HG03060 (cell line): ENCODE data around the gene ETV6.

Experiments used
- ATAC-seq: cut with Tn5 transposase; IDR thresholded peaks from one replicate; pipeline ENCODE4 v1.9.1; 2021; ENCODE audit warnings: low read depth, moderate number of reproducible peaks; ENCODE audit not compliant: unreplicated experiment

Gene ETV6

GRCh38 chr12:11754256-11754655, 104.8 kb downstream of the ETV6 start:
- no peak for ATAC-seq

- no peak for ATAC-seq
Measured at GRCh38 chr12:11755302-11755930, 105.9 kb downstream of the ETV6 start.

GRCh38 chr12:11756022-11756421, 106.5 kb downstream of the ETV6 start:
- no peak for ATAC-seq

GRCh38 chr12:11756523-11756922, 107.0 kb downstream of the ETV6 start:
- no peak for ATAC-seq

- ATAC-seq, result no peak
Measured at GRCh38 chr12:11757095-11757494, 107.6 kb downstream of the ETV6 start.

- no peak for ATAC-seq
Measured at GRCh38 chr12:11757531-11757930, 108.1 kb downstream of the ETV6 start.

GRCh38 chr12:11758087-11758486, 108.6 kb downstream of the ETV6 start:
- no peak for ATAC-seq

GRCh38 chr12:11758510-11759493, 109.3 kb downstream of the ETV6 start:
- no peak for ATAC-seq

- no peak for ATAC-seq
Measured at GRCh38 chr12:11759494-11759878, 110.0 kb downstream of the ETV6 start.

GRCh38 chr12:11759899-11760298, 110.4 kb downstream of the ETV6 start:
- ATAC-seq, result no peak

GRCh38 chr12:11761869-11762567, 112.5 kb downstream of the ETV6 start:
- ATAC-seq, result peak; percentile 50

- ATAC-seq, result no peak
Measured at GRCh38 chr12:11762723-11763326, 113.4 kb downstream of the ETV6 start.

GRCh38 chr12:11763760-11764520, 114.5 kb downstream of the ETV6 start:
- no peak for ATAC-seq

- no peak for ATAC-seq
Measured at GRCh38 chr12:11764837-11765236, 115.4 kb downstream of the ETV6 start.

GRCh38 chr12:11765421-11765816, 115.9 kb downstream of the ETV6 start:
- no peak for ATAC-seq

- ATAC-seq, result no peak
Measured at GRCh38 chr12:11765817-11766794, 116.6 kb downstream of the ETV6 start.

GRCh38 chr12:11767029-11767724, 117.7 kb downstream of the ETV6 start:
- ATAC-seq, result no peak

- ATAC-seq, result no peak
Measured at GRCh38 chr12:11767798-11768197, 118.3 kb downstream of the ETV6 start.
